Uterus (tissue), 4 donors: ENCODE data around the gene KRTAP12-1. TPM values are rescaled to one million over a fixed set of nuclear protein-coding genes. Genes with fewer than 3 reads are reported as not detected.
"Not testable (repeated sequence)": the region's sequence is repeated elsewhere in the genome, so short reads cannot be mapped to it uniquely, and the experiment has no call there.

Experiments
- DNase-seq, 2 donors: peaks; one replicate each; pipeline ENCODE4 v3.0.0-alpha.2; 2019 to 2020
- H3K27ac ChIP-seq, 2 donors: fragments of 200-600 bp; sonication (generic); 1 replicate in 1 of 2; 2 replicates in 1 of 2; pipeline ENCODE4 v1.5.1; 2016 to 2018
- H3K27me3 ChIP-seq, 2 donors: fragments of 200-600 bp; sonication (generic); one replicate each; pipeline ENCODE4 v1.5.1; 2018 to 2019; ENCODE audit warnings: control low read depth in 1 of 2
- H3K36me3 ChIP-seq, 2 donors: fragments of 200-600 bp; sonication (generic); one replicate each; pipeline ENCODE4 v1.5.1; 2019; ENCODE audit warnings: control low read depth in 1 of 2
- H3K4me1 ChIP-seq, 2 donors: fragments of 200-600 bp; sonication (generic); one replicate each; pipeline ENCODE4 v1.5.1; 2018 to 2019; ENCODE audit warnings: control low read depth in 1 of 2
- H3K4me3 ChIP-seq, 2 donors: fragments of 200-600 bp; sonication (generic); 1 replicate in 1 of 2; 2 replicates in 1 of 2; pipeline ENCODE4 v1.5.1; 2018 to 2019; ENCODE audit warnings: mild to moderate bottlenecking in 1 of 2
- H3K9me3 ChIP-seq, 2 donors: fragments of 200-600 bp; sonication (generic); one replicate each; pipeline ENCODE4 v1.5.1; 2019; ENCODE audit warnings: control low read depth in 1 of 2
- POLR2A ChIP-seq, 2 donors: fragments of 450-650 bp; IDR thresholded peaks; one replicate each; pipeline ENCODE4 v1.6.1; 2016; ENCODE audit warnings: antibody characterized with exemption in 2 of 2, mild to moderate bottlenecking in 1 of 2, moderate library complexity in 1 of 2
- intact Hi-C: fragments of 100-400 bp; cut with DNase I; formaldehyde crosslinking; loops from one replicate; pipeline ENCODE4 v1.15.1; 2023; ENCODE audit warnings: low total_unique reads
- total RNA-seq, 4 donors: library from RNA; depleted of rRNA in 3 of 4; stranded (reverse); fragments of >200 nt in 3 of 4; gene quantifications; one replicate each; pipeline versions ENCODE4 v1.1.0 to v1.2.4, GENCODE V29; 2014 to 2023
- TF ChIP-seq, protein P1 (sequence below), 4 experiments: fragments of 200-600 bp in 2 of 4; fragments of 450-650 bp in 2 of 4; sonication (generic) in 2 of 4; IDR thresholded peaks; one replicate each; pipeline ENCODE4 v1.5.1; 2016 to 2019; ENCODE audit warnings: antibody characterized with exemption in 4 of 4, mild to moderate bottlenecking in 2 of 4, moderate library complexity in 1 of 4
- donor health status: DM: yes; HTN: yes; CAD: no.

KRTAP12-1 gene
- total RNA-seq, 4 donors from 2014 or later = 1.5 TPM; not detected in 3

DNA sequence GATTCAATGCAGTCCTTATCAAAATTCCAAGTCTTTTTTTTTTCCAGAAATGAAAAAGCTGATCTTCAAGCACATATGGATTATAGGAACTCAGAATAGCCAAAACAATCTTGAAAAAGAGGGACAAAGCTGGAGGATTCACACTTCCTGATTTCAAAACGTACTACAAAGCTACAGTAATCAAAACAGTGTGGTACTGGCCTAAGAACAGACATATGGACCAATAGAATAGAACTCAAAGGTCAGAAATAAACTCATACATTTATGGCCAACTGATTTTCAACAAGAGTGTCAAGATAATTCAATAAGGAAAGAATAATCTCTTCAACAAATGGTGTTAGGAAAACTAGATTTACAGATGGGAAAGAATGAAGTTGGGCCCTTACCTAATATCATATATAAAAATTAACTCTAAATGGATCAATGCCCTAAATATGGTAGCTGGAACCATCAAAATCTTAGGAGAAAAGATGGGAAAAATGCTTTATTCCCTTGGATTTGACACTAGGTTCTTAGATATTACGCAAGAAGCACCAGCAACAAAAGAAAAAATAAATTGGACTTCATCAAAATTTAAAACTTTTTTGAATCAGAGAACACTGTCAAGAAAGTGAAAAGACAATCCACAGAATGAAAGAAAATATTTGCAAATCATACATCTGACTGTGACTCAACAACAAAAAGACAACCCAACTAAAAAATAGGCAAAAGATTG lies 11.0 kb upstream of the KRTAP12-1 start:
- H3K27me3 ChIP-seq = no peaks in the 10 kb centered on the region
- intact Hi-C loops = no loop called here
- DNase-seq = no peak

DNA sequence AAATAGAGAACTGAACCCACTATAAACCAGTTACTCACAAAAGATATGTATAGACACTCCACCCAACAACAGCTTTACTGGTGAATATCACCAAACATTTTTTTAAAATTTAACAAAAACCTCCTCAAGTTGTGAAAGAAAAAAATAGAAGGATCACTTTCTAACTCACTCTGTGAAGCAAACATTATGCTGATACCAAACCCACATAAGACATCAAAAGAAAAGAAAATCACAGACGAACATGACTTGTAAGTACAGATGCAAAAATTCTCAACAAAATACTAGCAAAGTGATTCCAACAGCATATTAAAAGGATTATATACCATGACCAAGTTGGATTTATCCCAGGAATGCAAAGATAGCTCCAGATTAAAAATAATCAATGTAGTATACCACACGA lies 9.7 kb upstream of the KRTAP12-1 start:
- Histone ChIP-seq H3K36me3 (no peaks in the 10 kb centered on the region), H3K4me1 (no peaks in the 10 kb centered on the region), H3K27ac (no peak overlapping the region), H3K4me3 (no peak overlapping the region), H3K9me3 (peaks cover 0 to 3% of the 10 kb centered on the region in 2 donors), H3K27me3 (no peaks in the 10 kb centered on the region)
- no peak for DNase-seq
- TF ChIP-seq POLR2A (IDR thresholded peaks at IDR 0.05) = no peak
- TF ChIP-seq, protein P1, sequence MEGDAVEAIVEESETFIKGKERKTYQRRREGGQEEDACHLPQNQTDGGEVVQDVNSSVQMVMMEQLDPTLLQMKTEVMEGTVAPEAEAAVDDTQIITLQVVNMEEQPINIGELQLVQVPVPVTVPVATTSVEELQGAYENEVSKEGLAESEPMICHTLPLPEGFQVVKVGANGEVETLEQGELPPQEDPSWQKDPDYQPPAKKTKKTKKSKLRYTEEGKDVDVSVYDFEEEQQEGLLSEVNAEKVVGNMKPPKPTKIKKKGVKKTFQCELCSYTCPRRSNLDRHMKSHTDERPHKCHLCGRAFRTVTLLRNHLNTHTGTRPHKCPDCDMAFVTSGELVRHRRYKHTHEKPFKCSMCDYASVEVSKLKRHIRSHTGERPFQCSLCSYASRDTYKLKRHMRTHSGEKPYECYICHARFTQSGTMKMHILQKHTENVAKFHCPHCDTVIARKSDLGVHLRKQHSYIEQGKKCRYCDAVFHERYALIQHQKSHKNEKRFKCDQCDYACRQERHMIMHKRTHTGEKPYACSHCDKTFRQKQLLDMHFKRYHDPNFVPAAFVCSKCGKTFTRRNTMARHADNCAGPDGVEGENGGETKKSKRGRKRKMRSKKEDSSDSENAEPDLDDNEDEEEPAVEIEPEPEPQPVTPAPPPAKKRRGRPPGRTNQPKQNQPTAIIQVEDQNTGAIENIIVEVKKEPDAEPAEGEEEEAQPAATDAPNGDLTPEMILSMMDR (IDR thresholded peaks at IDR 0.05) = no peak
- intact Hi-C loops = no loop called here

More for the DNA sequence above, 11.0 kb upstream of the KRTAP12-1 start:
- TF ChIP-seq, protein P1 (IDR thresholded peaks at IDR 0.05) = no peak
- no peak for TF ChIP-seq POLR2A (IDR thresholded peaks at IDR 0.05)
- no peak overlapping the region for H3K4me3 ChIP-seq
- no peak overlapping the region for H3K27ac ChIP-seq
- H3K36me3 ChIP-seq = no peaks in the 10 kb centered on the region
- H3K4me1 ChIP-seq = no peaks in the 10 kb centered on the region
- H3K9me3 ChIP-seq = peaks cover 0 to 3% of the 10 kb centered on the region in 2 donors

DNA sequence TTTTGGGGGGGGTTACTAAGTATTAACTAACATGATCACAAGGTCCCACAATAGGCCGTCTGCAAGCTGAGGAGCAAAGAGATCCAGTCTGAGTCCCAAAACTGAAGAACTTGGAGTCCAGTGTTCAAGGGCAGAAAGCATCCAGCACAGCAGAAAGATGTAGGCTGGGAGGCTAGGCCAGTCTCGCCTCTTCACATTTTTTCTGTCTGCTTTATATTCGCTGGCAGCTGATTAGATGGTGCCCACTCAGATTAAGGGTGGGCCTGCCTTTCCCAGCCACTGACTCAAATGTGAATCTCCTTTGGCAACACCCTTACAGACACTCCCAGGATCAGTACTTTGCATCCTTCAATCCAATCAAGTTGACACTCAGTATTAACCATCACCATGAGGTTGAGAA lies 7.8 kb upstream of the KRTAP12-1 start:
- H3K36me3 ChIP-seq, H3K27ac ChIP-seq, intact Hi-C loops, H3K4me1 ChIP-seq, H3K4me3 ChIP-seq, H3K27me3 ChIP-seq, DNase-seq, H3K9me3 ChIP-seq: not testable (repeated sequence)

DNA sequence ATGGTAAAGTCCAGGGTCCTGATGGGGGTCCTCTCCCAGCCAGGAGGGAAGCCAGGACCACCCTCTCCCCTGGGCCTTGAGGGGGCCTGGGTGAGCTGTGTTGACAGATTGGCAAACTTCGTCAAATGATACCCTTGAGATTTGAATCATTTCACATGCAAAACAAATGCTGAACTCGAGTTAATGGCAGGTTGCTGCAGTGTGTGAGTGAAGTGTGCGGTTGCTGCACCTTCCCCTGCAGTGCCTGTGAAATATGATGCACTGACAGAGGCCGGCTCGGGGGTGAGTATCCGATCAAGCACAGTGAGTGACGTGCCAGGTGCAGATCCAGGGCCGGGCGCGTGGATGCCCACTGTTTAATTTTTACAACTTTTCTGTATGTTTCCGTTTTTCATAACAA lies 5.7 kb upstream of the KRTAP12-1 start:
- no peak for DNase-seq
- Histone ChIP-seq H3K36me3 (no peaks in the 10 kb centered on the region), H3K9me3 (peaks cover 0 to 1% of the 10 kb centered on the region in 2 donors), H3K27me3 (no peaks in the 10 kb centered on the region), H3K27ac (no peak overlapping the region), H3K4me3 (no peak overlapping the region), H3K4me1 (no peaks in the 10 kb centered on the region)
- intact Hi-C loops = no loop called here
- TF ChIP-seq, protein P1 (IDR thresholded peaks at IDR 0.05) = no peak
- TF ChIP-seq POLR2A (IDR thresholded peaks at IDR 0.05) = no peak

DNA sequence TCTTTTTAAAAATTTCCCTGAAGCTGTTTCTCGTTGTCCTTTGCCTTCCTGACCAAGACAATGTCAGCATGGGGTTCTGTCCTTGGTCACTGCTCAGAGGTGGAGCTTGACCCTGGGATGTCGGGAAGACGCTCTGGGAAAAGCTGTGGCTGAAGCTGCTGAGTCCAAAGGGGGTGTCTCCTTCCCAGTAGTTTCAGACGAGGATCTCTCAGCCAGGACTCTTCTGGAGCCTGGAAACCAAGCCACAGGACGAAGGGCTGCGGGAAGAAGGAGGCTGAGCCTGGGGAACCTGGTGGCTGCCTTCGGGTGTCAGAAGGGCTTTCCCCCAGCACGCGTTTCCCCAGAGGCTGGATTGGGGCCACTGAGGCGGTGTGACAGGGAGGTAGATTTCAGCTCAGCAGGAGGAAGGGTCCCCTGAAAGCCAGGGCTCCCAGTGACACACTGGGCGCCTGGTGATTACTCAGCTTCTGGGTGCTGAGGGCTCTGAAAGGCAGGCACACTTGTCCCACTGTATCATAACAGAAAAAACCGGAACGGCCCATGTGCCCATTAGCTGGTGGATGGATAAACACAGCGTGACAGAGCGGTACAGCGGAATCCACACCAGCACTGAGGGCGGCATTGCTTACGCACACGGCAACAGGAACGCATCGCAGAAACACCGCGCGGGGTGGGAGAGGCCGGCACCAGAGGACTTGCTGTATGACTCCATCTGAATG lies 5.0 kb upstream of the KRTAP12-1 start:
- Histone ChIP-seq H3K27me3 (no peaks in the 10 kb centered on the region), H3K36me3 (no peaks in the 10 kb centered on the region), H3K4me3 (no peak overlapping the region), H3K4me1 (no peaks in the 10 kb centered on the region), H3K9me3 (no peaks in the 10 kb centered on the region), H3K27ac (no peak overlapping the region)
- intact Hi-C loops = no loop called here
- no peak for DNase-seq
- TF ChIP-seq POLR2A (IDR thresholded peaks at IDR 0.05) = no peak
- TF ChIP-seq, protein P1 (IDR thresholded peaks at IDR 0.05) = no peak
